HepG2 (cell line): ENCODE results near the gene ADIPOR1. TPM values are rescaled to one million over a fixed set of nuclear protein-coding genes. Genes with fewer than 3 reads are reported as not detected.

ENCODE experiments used
- ETV6 ChIP-seq: sonication (generic); formaldehyde crosslinking; conservative IDR thresholded peaks from 2 replicates; pipeline ENCODE4 v1.4.0; 2020; ENCODE audit warnings: missing genetic modification reagents
- JARID2 ChIP-seq: sonication (generic); formaldehyde crosslinking; IDR thresholded peaks from 2 replicates; pipeline ENCODE4 v1.8.1; 2023; ENCODE audit warnings: missing genetic modification reagents, inconsistent platforms; ENCODE audit not compliant: insufficient replicate concordance
- NFE2 ChIP-seq: sonication (generic); formaldehyde crosslinking; IDR thresholded peaks from 2 replicates; pipeline ENCODE4 v1.4.0; 2020; ENCODE audit warnings: missing genetic modification reagents
- PTBP1 ChIP-seq: fragments of 200-400 bp; formaldehyde crosslinking; IDR thresholded peaks from 2 replicates; pipeline ENCODE4 v1.6.1; 2018; ENCODE audit warnings: low read length, low read depth; ENCODE audit not compliant: poor library complexity, severe bottlenecking
- RARG ChIP-seq: sonication (generic); formaldehyde crosslinking; IDR thresholded peaks from 2 replicates; pipeline ENCODE4 v1.4.0; 2020; ENCODE audit warnings: low read depth, mild to moderate bottlenecking, missing genetic modification reagents
- ZNF124 ChIP-seq: sonication (generic); formaldehyde crosslinking; IDR thresholded peaks from 2 replicates; pipeline ENCODE4 v1.4.0; 2020; ENCODE audit warnings: missing genetic modification reagents
- ZNF234 ChIP-seq: sonication (generic); formaldehyde crosslinking; conservative IDR thresholded peaks from 2 replicates; pipeline ENCODE4 v1.5.1; 2020; ENCODE audit warnings: mild to moderate bottlenecking, missing genetic modification reagents
- ZNF781 ChIP-seq: sonication (generic); formaldehyde crosslinking; IDR thresholded peaks from 2 replicates; pipeline ENCODE4 v1.5.1; 2020; ENCODE audit warnings: borderline replicate concordance, mild to moderate bottlenecking, missing genetic modification reagents; ENCODE audit errors: not compliant biosample characterization
- polyA plus RNA-seq, 8 experiments: library from polyadenylated mRNA; depleted of rRNA in 3 of 8; stranded (reverse) in 7 of 8; unstranded in 1 of 8; fragments of >200 nt; fragmentation: Illumina TruSeq in 4 of 8; extraction: Trizol in 4 of 8; gene quantifications; 2 replicates each; pipeline versions ENCODE4 v1.2.1 to v1.2.3, GENCODE V29; 2011 to 2016; ENCODE audit warnings: low read depth in 4 of 8, missing spikeins in 1 of 8, mixed read lengths in 1 of 8; ENCODE audit not compliant: insufficient read depth in 1 of 8
- total RNA-seq, 5 experiments: library from RNA; depleted of rRNA; stranded (reverse); fragments of >200 nt; fragmentation: Illumina TruSeq; extraction: Trizol; gene quantifications; 2 replicates each; pipeline ENCODE4 v1.2.3, GENCODE V29; 2016; ENCODE audit warnings: low read depth in 1 of 5
- TF ChIP-seq, protein P1 (sequence below): sonication (generic); formaldehyde crosslinking; IDR thresholded peaks from 2 replicates; pipeline ENCODE4 v1.4.0; 2020; ENCODE audit warnings: missing genetic modification reagents
- TF ChIP-seq, protein P2 (sequence below): sonication (generic); formaldehyde crosslinking; IDR thresholded peaks from 2 replicates; pipeline ENCODE4 v1.9.0; 2022; ENCODE audit warnings: low read depth, missing genetic modification reagents
- TF ChIP-seq, protein P3 (sequence below): sonication (generic); formaldehyde crosslinking; conservative IDR thresholded peaks from 2 replicates; pipeline ENCODE4 v1.4.0; 2020; ENCODE audit warnings: missing genetic modification reagents
- TF ChIP-seq, protein P4 (sequence below): sonication (generic); formaldehyde crosslinking; IDR thresholded peaks from 2 replicates; pipeline ENCODE4 v1.4.0; 2020; ENCODE audit warnings: mild to moderate bottlenecking, missing genetic modification reagents, borderline replicate concordance
- TF ChIP-seq, protein P5 (sequence below): sonication (generic); formaldehyde crosslinking; IDR thresholded peaks from 2 replicates; pipeline ENCODE4 v1.4.0; 2020; ENCODE audit warnings: missing genetic modification reagents, borderline replicate concordance
- TF ChIP-seq, protein P6 (sequence below): sonication (generic); formaldehyde crosslinking; IDR thresholded peaks from 2 replicates; pipeline ENCODE4 v1.9.0; 2021; ENCODE audit warnings: missing genetic modification reagents, borderline replicate concordance
- TF ChIP-seq, protein P7 (sequence below): sonication (generic); formaldehyde crosslinking; IDR thresholded peaks from 2 replicates; pipeline ENCODE4 v1.5.0; 2020; ENCODE audit warnings: missing genetic modification reagents

Gene ADIPOR1
- total and polyA plus RNA-seq, 2 of the 13 experiments (the other 11 are each of a cell fraction or from before 2014, with no cell fraction given), result 60.0 to 141 TPM

DNA sequence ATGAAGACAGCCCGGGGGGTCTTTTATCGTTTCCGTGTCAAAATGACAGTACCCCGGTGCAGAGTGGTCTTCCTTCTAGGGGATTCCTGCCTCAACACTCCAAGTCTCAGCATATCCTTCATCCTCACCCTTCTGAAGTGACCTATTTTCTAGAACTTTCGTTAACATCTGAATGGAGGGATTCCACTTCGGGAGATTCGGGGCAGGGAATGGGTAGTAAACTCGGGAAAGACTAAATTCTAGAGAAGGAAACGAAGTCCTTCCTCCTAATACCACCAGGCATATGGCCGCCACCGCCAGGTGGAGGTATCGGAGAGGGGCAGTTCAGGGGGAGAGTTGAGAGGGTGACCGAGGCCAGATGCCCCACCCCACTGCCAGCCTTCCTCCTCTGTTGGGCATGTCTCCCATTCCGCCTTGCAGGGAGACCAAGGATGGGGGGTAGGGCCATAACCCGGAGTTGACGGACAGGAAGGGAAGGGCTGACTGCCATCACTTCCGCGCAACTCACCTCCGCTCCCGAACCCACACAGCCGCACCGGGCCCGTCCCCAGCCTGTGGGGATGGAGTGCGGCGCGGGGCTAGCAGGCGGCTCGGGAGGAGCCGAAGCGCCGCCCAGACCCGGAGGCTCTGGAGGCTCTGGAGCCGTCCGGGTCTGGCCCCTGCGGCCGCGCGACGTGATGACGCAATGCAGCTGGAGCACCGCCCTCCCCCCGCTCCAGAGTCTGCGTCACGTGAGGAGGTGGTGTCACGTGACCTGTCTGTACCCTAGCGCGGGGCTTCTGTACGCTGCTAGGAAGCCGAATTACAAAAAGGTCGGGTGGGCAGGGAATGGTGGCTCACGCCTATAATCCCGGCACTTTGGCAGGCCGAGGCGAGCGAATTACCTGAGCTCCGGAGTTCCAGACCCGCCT is 31.3 kb downstream of the ADIPOR1 start, which contains the start of gene KLHL12 (continued):
- TF ChIP-seq, protein P1, sequence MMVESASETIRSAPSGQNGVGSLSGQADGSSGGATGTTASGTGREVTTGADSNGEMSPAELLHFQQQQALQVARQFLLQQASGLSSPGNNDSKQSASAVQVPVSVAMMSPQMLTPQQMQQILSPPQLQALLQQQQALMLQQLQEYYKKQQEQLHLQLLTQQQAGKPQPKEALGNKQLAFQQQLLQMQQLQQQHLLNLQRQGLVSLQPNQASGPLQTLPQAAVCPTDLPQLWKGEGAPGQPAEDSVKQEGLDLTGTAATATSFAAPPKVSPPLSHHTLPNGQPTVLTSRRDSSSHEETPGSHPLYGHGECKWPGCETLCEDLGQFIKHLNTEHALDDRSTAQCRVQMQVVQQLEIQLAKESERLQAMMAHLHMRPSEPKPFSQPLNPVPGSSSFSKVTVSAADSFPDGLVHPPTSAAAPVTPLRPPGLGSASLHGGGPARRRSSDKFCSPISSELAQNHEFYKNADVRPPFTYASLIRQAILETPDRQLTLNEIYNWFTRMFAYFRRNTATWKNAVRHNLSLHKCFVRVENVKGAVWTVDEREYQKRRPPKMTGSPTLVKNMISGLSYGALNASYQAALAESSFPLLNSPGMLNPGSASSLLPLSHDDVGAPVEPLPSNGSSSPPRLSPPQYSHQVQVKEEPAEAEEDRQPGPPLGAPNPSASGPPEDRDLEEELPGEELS (CRISPR knock-in tag), result peak; percentile 71
- no peak for TF ChIP-seq RARG (CRISPR knock-in tag)
- TF ChIP-seq JARID2 (CRISPR knock-in tag), result peak; percentile 82
- TF ChIP-seq, protein P2, sequence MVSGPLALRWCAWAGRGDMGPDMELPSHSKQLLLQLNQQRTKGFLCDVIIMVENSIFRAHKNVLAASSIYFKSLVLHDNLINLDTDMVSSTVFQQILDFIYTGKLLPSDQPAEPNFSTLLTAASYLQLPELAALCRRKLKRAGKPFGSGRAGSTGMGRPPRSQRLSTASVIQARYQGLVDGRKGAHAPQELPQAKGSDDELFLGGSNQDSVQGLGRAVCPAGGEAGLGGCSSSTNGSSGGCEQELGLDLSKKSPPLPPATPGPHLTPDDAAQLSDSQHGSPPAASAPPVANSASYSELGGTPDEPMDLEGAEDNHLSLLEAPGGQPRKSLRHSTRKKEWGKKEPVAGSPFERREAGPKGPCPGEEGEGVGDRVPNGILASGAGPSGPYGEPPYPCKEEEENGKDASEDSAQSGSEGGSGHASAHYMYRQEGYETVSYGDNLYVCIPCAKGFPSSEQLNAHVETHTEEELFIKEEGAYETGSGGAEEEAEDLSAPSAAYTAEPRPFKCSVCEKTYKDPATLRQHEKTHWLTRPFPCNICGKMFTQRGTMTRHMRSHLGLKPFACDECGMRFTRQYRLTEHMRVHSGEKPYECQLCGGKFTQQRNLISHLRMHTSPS (CRISPR knock-in tag), result 0 out of 2 replicates have a peak, but pooled peaks have one; percentile 71
- 0 out of 2 replicates have a peak, but pooled peaks have one; percentile 82 for TF ChIP-seq ETV6
- TF ChIP-seq ZNF124 (CRISPR knock-in tag), result no peak
- TF ChIP-seq, protein P3, sequence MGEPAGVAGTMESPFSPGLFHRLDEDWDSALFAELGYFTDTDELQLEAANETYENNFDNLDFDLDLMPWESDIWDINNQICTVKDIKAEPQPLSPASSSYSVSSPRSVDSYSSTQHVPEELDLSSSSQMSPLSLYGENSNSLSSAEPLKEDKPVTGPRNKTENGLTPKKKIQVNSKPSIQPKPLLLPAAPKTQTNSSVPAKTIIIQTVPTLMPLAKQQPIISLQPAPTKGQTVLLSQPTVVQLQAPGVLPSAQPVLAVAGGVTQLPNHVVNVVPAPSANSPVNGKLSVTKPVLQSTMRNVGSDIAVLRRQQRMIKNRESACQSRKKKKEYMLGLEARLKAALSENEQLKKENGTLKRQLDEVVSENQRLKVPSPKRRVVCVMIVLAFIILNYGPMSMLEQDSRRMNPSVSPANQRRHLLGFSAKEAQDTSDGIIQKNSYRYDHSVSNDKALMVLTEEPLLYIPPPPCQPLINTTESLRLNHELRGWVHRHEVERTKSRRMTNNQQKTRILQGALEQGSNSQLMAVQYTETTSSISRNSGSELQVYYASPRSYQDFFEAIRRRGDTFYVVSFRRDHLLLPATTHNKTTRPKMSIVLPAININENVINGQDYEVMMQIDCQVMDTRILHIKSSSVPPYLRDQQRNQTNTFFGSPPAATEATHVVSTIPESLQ (CRISPR knock-in tag), result no peak
- no peak for TF ChIP-seq ZNF781 (CRISPR knock-in tag)
- TF ChIP-seq, protein P4, sequence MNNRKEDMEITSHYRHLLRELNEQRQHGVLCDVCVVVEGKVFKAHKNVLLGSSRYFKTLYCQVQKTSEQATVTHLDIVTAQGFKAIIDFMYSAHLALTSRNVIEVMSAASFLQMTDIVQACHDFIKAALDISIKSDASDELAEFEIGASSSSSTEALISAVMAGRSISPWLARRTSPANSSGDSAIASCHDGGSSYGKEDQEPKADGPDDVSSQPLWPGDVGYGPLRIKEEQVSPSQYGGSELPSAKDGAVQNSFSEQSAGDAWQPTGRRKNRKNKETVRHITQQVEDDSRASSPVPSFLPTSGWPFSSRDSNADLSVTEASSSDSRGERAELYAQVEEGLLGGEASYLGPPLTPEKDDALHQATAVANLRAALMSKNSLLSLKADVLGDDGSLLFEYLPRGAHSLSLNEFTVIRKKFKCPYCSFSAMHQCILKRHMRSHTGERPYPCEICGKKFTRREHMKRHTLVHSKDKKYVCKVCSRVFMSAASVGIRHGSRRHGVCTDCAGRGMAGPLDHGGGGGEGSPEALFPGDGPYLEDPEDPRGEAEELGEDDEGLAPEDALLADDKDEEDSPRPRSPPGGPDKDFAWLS, result no peak
- TF ChIP-seq, protein P5, sequence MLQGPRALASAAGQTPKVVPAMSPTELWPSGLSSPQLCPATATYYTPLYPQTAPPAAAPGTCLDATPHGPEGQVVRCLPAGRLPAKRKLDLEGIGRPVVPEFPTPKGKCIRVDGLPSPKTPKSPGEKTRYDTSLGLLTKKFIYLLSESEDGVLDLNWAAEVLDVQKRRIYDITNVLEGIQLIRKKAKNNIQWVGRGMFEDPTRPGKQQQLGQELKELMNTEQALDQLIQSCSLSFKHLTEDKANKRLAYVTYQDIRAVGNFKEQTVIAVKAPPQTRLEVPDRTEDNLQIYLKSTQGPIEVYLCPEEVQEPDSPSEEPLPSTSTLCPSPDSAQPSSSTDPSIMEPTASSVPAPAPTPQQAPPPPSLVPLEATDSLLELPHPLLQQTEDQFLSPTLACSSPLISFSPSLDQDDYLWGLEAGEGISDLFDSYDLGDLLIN, result 0 out of 2 replicates have a peak, but pooled peaks have one; percentile 39
- TF ChIP-seq, protein P6, sequence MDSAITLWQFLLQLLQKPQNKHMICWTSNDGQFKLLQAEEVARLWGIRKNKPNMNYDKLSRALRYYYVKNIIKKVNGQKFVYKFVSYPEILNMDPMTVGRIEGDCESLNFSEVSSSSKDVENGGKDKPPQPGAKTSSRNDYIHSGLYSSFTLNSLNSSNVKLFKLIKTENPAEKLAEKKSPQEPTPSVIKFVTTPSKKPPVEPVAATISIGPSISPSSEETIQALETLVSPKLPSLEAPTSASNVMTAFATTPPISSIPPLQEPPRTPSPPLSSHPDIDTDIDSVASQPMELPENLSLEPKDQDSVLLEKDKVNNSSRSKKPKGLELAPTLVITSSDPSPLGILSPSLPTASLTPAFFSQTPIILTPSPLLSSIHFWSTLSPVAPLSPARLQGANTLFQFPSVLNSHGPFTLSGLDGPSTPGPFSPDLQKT (CRISPR knock-in tag), result 0 out of 2 replicates have a peak, but pooled peaks have one; percentile 59
- TF ChIP-seq, protein P7, sequence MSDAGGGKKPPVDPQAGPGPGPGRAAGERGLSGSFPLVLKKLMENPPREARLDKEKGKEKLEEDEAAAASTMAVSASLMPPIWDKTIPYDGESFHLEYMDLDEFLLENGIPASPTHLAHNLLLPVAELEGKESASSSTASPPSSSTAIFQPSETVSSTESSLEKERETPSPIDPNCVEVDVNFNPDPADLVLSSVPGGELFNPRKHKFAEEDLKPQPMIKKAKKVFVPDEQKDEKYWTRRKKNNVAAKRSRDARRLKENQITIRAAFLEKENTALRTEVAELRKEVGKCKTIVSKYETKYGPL (CRISPR knock-in tag), result peak; percentile 73; the same call in 1 of the 2 replicates
- TF ChIP-seq PTBP1, result peak; percentile 82
- TF ChIP-seq NFE2, result no peak
- no peak for TF ChIP-seq ZNF234 (CRISPR knock-in tag)
